Immature natural killer cell (primary cell): Measurements from ENCODE around the gene TEP1. TPM values are rescaled to one million over a fixed set of nuclear protein-coding genes. Genes with fewer than 3 reads are reported as not detected.
A peak's percentile ranks its signal among the peaks of the same experiment; 100 is the strongest.

Experiments
- DNase-seq, 3 donors: peaks; one replicate each; pipeline ENCODE4 v3.0.0; 2022; ENCODE audit warnings: mixed read lengths in 1 of 3
- H3K27ac Mint-ChIP-seq, 6 donors: one replicate each; pipeline ENCODE4 v1.8.0; 2020; ENCODE audit warnings: mixed read lengths in 6 of 6, mild to moderate bottlenecking in 5 of 6, inconsistent platforms in 4 of 6, moderate library complexity in 3 of 6
- H3K27me3 Mint-ChIP-seq, 3 donors: one replicate each; pipeline ENCODE4 v1.8.0; 2020 to 2021; ENCODE audit warnings: low read depth in 3 of 3, mild to moderate bottlenecking in 3 of 3, mixed read lengths in 3 of 3, moderate library complexity in 3 of 3, inconsistent platforms in 1 of 3
- H3K36me3 Mint-ChIP-seq, 3 donors: one replicate each; pipeline ENCODE4 v1.8.0; 2020; ENCODE audit warnings: mixed read lengths in 3 of 3, inconsistent platforms in 2 of 3, mild to moderate bottlenecking in 2 of 3
- H3K4me1 Mint-ChIP-seq, 2 donors: one replicate each; pipeline ENCODE4 v1.8.0; 2020; ENCODE audit warnings: inconsistent platforms in 2 of 2, mild to moderate bottlenecking in 2 of 2, mixed read lengths in 2 of 2, moderate library complexity in 1 of 2
- H3K4me3 Mint-ChIP-seq, 5 donors: one replicate each; pipeline ENCODE4 v1.8.0; 2020; ENCODE audit warnings: mild to moderate bottlenecking in 5 of 5, mixed read lengths in 5 of 5, inconsistent platforms in 3 of 5, moderate library complexity in 3 of 5
- H3K9me3 Mint-ChIP-seq, 6 donors: one replicate each; pipeline ENCODE4 v1.8.0; 2020; ENCODE audit warnings: mild to moderate bottlenecking in 6 of 6, mixed read lengths in 6 of 6, inconsistent platforms in 4 of 6, moderate library complexity in 3 of 6
- polyA plus RNA-seq, 3 donors: library from polyadenylated mRNA; unstranded; fragments of 300-500 nt; fragmentation: Illumina TruSeq; gene quantifications; one replicate each; pipeline ENCODE4 v1.2.3, GENCODE V29; 2021

TEP1 gene
- polyA plus RNA-seq, 3 donors from 2014 or later: 4.2 to 8.1 TPM; not detected in 1

- no peak for DNase-seq
- Mint-ChIP-seq H3K4me1 (no peaks in the 10 kb centered on the region), H3K27ac (no peak overlapping the region), H3K36me3 (peaks cover 23 to 52% (median 31%) of the 10 kb centered on the region in 3 donors), H3K27me3 (peaks cover 0 to 4% (median 2%) of the 10 kb centered on the region in 3 donors), H3K4me3 (no peak overlapping the region), H3K9me3 (no peaks in the 10 kb centered on the region)
These were observed 15.8 kb downstream of the TEP1 start for GRCh38 chr14:20397511-20397910.

- no peaks in the 10 kb centered on the region for H3K9me3 Mint-ChIP-seq
- H3K36me3 Mint-ChIP-seq: peaks cover 29 to 57% (median 41%) of the 10 kb centered on the region in 3 donors
- H3K4me1 Mint-ChIP-seq: no peaks in the 10 kb centered on the region
- H3K27me3 Mint-ChIP-seq: peaks cover 0 to 4% (median 0%) of the 10 kb centered on the region in 3 donors
- no peak overlapping the region for H3K27ac Mint-ChIP-seq
- H3K4me3 Mint-ChIP-seq: no peak overlapping the region
- no peak for DNase-seq
These were observed 21.8 kb downstream of the TEP1 start for GRCh38 chr14:20391505-20391904.

- Mint-ChIP-seq H3K27ac (no peak overlapping the region), H3K36me3 (peaks cover 30 to 56% (median 32%) of the 10 kb centered on the region in 3 donors)
These were observed 25.1 kb downstream of the TEP1 start for GRCh38 chr14:20388159-20388558.

GRCh38 chr14:20387576-20387975 is 25.7 kb downstream of the TEP1 start:
- Mint-ChIP-seq H3K27me3 (no peaks in the 10 kb centered on the region), H3K4me1 (no peaks in the 10 kb centered on the region), H3K27ac (no peak overlapping the region)

More at GRCh38 chr14:20388159-20388558, 25.1 kb downstream of the TEP1 start:
- Mint-ChIP-seq H3K4me3 (no peak overlapping the region), H3K9me3 (no peaks in the 10 kb centered on the region), H3K27me3 (no peaks in the 10 kb centered on the region), H3K4me1 (no peaks in the 10 kb centered on the region)
- no peak for DNase-seq

GRCh38 chr14:20386276-20386855 is 26.9 kb downstream of the TEP1 start:
- DNase-seq: no peak
- Mint-ChIP-seq H3K9me3 (no peaks in the 10 kb centered on the region), H3K27ac (peak overlapping the region in 1 of 6 donors; percentile 13), H3K27me3 (no peaks in the 10 kb centered on the region), H3K4me1 (no peaks in the 10 kb centered on the region), H3K4me3 (no peak overlapping the region), H3K36me3 (peaks cover 21 to 60% (median 28%) of the 10 kb centered on the region in 3 donors)

More at GRCh38 chr14:20387576-20387975, 25.7 kb downstream of the TEP1 start:
- H3K4me3 Mint-ChIP-seq: no peak overlapping the region
- no peak for DNase-seq
- H3K9me3 Mint-ChIP-seq: no peaks in the 10 kb centered on the region
- H3K36me3 Mint-ChIP-seq: peaks cover 28 to 56% (median 30%) of the 10 kb centered on the region in 3 donors

- H3K27ac Mint-ChIP-seq: no peak overlapping the region
- no peaks in the 10 kb centered on the region for H3K9me3 Mint-ChIP-seq
- peaks cover 31 to 61% (median 31%) of the 10 kb centered on the region in 3 donors for H3K36me3 Mint-ChIP-seq
These were observed 28.4 kb downstream of the TEP1 start for GRCh38 chr14:20384886-20385285.

GRCh38 chr14:20384321-20384720 is 29.0 kb downstream of the TEP1 start:
- peaks cover 31 to 62% (median 32%) of the 10 kb centered on the region in 3 donors for H3K36me3 Mint-ChIP-seq
- peak overlapping the region in 1 of 6 donors; percentile 13 for H3K27ac Mint-ChIP-seq
- H3K27me3 Mint-ChIP-seq: peaks cover 0 to 4% (median 0%) of the 10 kb centered on the region in 3 donors
- no peak for DNase-seq
- no peaks in the 10 kb centered on the region for H3K9me3 Mint-ChIP-seq
- no peaks in the 10 kb centered on the region for H3K4me1 Mint-ChIP-seq
- no peak overlapping the region for H3K4me3 Mint-ChIP-seq

More at GRCh38 chr14:20384886-20385285, 28.4 kb downstream of the TEP1 start:
- Mint-ChIP-seq H3K4me1 (no peaks in the 10 kb centered on the region), H3K4me3 (no peak overlapping the region), H3K27me3 (peaks cover 0 to 4% (median 0%) of the 10 kb centered on the region in 3 donors)
- DNase-seq: no peak

- Mint-ChIP-seq H3K9me3 (no peaks in the 10 kb centered on the region), H3K4me3 (no peak overlapping the region), H3K4me1 (no peaks in the 10 kb centered on the region), H3K27me3 (peaks cover 0 to 4% (median 0%) of the 10 kb centered on the region in 3 donors), H3K27ac (peak overlapping the region in 1 of 6 donors; percentile 22), H3K36me3 (peaks cover 26 to 61% (median 31%) of the 10 kb centered on the region in 3 donors)
- no peak for DNase-seq
These were observed 29.7 kb downstream of the TEP1 start for GRCh38 chr14:20383636-20384035.

GRCh38 chr14:20383032-20383431 is 30.3 kb downstream of the TEP1 start:
- peaks cover 20 to 55% (median 26%) of the 10 kb centered on the region in 3 donors for H3K36me3 Mint-ChIP-seq
- H3K4me1 Mint-ChIP-seq: no peaks in the 10 kb centered on the region
- H3K9me3 Mint-ChIP-seq: no peaks in the 10 kb centered on the region
- peaks cover 0 to 4% (median 0%) of the 10 kb centered on the region in 3 donors for H3K27me3 Mint-ChIP-seq
- DNase-seq: no peak
- no peak overlapping the region for H3K27ac Mint-ChIP-seq
- no peak overlapping the region for H3K4me3 Mint-ChIP-seq

- H3K27ac Mint-ChIP-seq: no peak overlapping the region
- DNase-seq: no peak
- H3K9me3 Mint-ChIP-seq: no peaks in the 10 kb centered on the region
- no peak overlapping the region for H3K4me3 Mint-ChIP-seq
- peaks cover 19 to 55% (median 23%) of the 10 kb centered on the region in 3 donors for H3K36me3 Mint-ChIP-seq
- peaks cover 0 to 4% (median 1%) of the 10 kb centered on the region in 3 donors for H3K27me3 Mint-ChIP-seq
- H3K4me1 Mint-ChIP-seq: no peaks in the 10 kb centered on the region
These were observed 30.8 kb downstream of the TEP1 start for GRCh38 chr14:20382526-20382925.

GRCh38 chr14:20381341-20381740 is 32.0 kb downstream of the TEP1 start:
- H3K9me3 Mint-ChIP-seq: no peaks in the 10 kb centered on the region
- peaks cover 0 to 4% (median 1%) of the 10 kb centered on the region in 3 donors for H3K27me3 Mint-ChIP-seq
- no peak for DNase-seq
- no peak overlapping the region for H3K27ac Mint-ChIP-seq
- no peaks in the 10 kb centered on the region for H3K4me1 Mint-ChIP-seq
- peaks cover 23 to 65% (median 23%) of the 10 kb centered on the region in 3 donors for H3K36me3 Mint-ChIP-seq
- no peak overlapping the region for H3K4me3 Mint-ChIP-seq

- Mint-ChIP-seq H3K27me3 (peaks cover 0 to 4% (median 1%) of the 10 kb centered on the region in 3 donors), H3K4me3 (no peak overlapping the region), H3K9me3 (no peaks in the 10 kb centered on the region), H3K27ac (peak overlapping the region in 1 of 6 donors; percentile 65), H3K36me3 (peaks cover 23 to 63% (median 25%) of the 10 kb centered on the region in 3 donors), H3K4me1 (no peaks in the 10 kb centered on the region)
- no peak for DNase-seq
These were observed 32.6 kb downstream of the TEP1 start for GRCh38 chr14:20380681-20381080.

- H3K36me3 Mint-ChIP-seq: peaks cover 22 to 64% (median 29%) of the 10 kb centered on the region in 3 donors
- no peak overlapping the region for H3K4me3 Mint-ChIP-seq
These were observed 33.6 kb downstream of the TEP1 start for GRCh38 chr14:20379743-20380142.

GRCh38 chr14:20377171-20377570 is 36.1 kb downstream of the TEP1 start:
- H3K36me3 Mint-ChIP-seq: peaks cover 22 to 73% (median 34%) of the 10 kb centered on the region in 3 donors
- no peak overlapping the region for H3K27ac Mint-ChIP-seq
- H3K4me3 Mint-ChIP-seq: no peak overlapping the region

More at GRCh38 chr14:20379743-20380142, 33.6 kb downstream of the TEP1 start:
- H3K27me3 Mint-ChIP-seq: peaks cover 0 to 4% (median 1%) of the 10 kb centered on the region in 3 donors
- H3K27ac Mint-ChIP-seq: peak overlapping the region in 1 of 6 donors; percentile 12
- no peaks in the 10 kb centered on the region for H3K9me3 Mint-ChIP-seq
- H3K4me1 Mint-ChIP-seq: no peaks in the 10 kb centered on the region
- no peak for DNase-seq

More at GRCh38 chr14:20377171-20377570, 36.1 kb downstream of the TEP1 start:
- Mint-ChIP-seq H3K9me3 (no peaks in the 10 kb centered on the region), H3K27me3 (peaks cover 0 to 4% (median 1%) of the 10 kb centered on the region in 3 donors), H3K4me1 (no peaks in the 10 kb centered on the region)
- no peak for DNase-seq
